Activated CD8-positive, alpha-beta T cell treated with anti-CD3 and anti-CD28 coated beads for 36 hours (primary cell): ENCODE results near the gene MOV10. TPM values are rescaled to one million over a fixed set of nuclear protein-coding genes. Genes with fewer than 3 reads are reported as not detected.

Source experiments
- ATAC-seq: fragments of 200-7000 bp; cut with Tn5 transposase; one replicate; pipeline ENCODE4 v1.10.0; 2021; ENCODE audit warnings: mild to moderate bottlenecking, moderate library complexity
- CTCF ChIA-PET: fragments of 350-600 bp; sonication (Branson Sonifier 250); formaldehyde crosslinking; loops from one replicate; lab custom pipeline; 2021; ENCODE audit warnings: antibody characterized with exemption; lab: Charles Lee
- POLR2A ChIA-PET: fragments of 350-600 bp; sonication (Branson Sonifier 250); formaldehyde crosslinking; loops from one replicate; lab custom pipeline; 2021; ENCODE audit warnings: antibody characterized with exemption; lab: Charles Lee
- DNase-seq: peaks from one replicate; pipeline ENCODE4 v3.0.0-alpha.2; 2020
- H3K27ac Mint-ChIP-seq: one replicate; pipeline ENCODE4 v1.8.0; 2021; ENCODE audit warnings: mild to moderate bottlenecking, mixed read lengths
- H3K27me3 Mint-ChIP-seq: one replicate; pipeline ENCODE4 v1.8.0; 2021; ENCODE audit warnings: mixed read lengths
- H3K36me3 Mint-ChIP-seq: one replicate; pipeline ENCODE4 v1.8.0; 2021; ENCODE audit warnings: low read depth, mixed read lengths
- H3K4me1 Mint-ChIP-seq: one replicate; pipeline ENCODE4 v1.8.0; 2021; ENCODE audit warnings: low read depth, mixed read lengths
- H3K4me3 Mint-ChIP-seq: one replicate; pipeline ENCODE4 v1.8.0; 2021; ENCODE audit warnings: mild to moderate bottlenecking, moderate library complexity, mixed read lengths
- H3K9me3 Mint-ChIP-seq: one replicate; pipeline ENCODE4 v1.8.0; 2021; ENCODE audit warnings: mixed read lengths
- intact Hi-C: fragments of 100-400 bp; cut with micrococcal nuclease; formaldehyde crosslinking; loops from one replicate; pipeline ENCODE4 v1.10.0; 2022
- total RNA-seq, 2 experiments: library from RNA; stranded (reverse); gene quantifications; one replicate each; pipeline ENCODE4 v1.2.3, GENCODE V29; 2021
- TF ChIP-seq, protein P1 (sequence below): fragments of 200-600 bp; IDR thresholded peaks from one replicate; pipeline ENCODE4 v1.8.0; 2022; ENCODE audit warnings: antibody characterized with exemption, mild to moderate bottlenecking

Gene MOV10, protein sequence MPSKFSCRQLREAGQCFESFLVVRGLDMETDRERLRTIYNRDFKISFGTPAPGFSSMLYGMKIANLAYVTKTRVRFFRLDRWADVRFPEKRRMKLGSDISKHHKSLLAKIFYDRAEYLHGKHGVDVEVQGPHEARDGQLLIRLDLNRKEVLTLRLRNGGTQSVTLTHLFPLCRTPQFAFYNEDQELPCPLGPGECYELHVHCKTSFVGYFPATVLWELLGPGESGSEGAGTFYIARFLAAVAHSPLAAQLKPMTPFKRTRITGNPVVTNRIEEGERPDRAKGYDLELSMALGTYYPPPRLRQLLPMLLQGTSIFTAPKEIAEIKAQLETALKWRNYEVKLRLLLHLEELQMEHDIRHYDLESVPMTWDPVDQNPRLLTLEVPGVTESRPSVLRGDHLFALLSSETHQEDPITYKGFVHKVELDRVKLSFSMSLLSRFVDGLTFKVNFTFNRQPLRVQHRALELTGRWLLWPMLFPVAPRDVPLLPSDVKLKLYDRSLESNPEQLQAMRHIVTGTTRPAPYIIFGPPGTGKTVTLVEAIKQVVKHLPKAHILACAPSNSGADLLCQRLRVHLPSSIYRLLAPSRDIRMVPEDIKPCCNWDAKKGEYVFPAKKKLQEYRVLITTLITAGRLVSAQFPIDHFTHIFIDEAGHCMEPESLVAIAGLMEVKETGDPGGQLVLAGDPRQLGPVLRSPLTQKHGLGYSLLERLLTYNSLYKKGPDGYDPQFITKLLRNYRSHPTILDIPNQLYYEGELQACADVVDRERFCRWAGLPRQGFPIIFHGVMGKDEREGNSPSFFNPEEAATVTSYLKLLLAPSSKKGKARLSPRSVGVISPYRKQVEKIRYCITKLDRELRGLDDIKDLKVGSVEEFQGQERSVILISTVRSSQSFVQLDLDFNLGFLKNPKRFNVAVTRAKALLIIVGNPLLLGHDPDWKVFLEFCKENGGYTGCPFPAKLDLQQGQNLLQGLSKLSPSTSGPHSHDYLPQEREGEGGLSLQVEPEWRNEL
- 10 to 100 TPM; 77.2 to 78.5 TPM for total RNA-seq

GRCh38 chr1:112674440-112674985 is at the start of gene MOV10:
MOV10 (plus strand) TSS chr1:112674659; CDS start chr1:112674913, 254 bp downstream.
- H3K4me3 Mint-ChIP-seq = peak within 1 kb of the TSS; percentile 95
- no peaks in the 10 kb centered on the region for H3K9me3 Mint-ChIP-seq
- CTCF ChIA-PET = interaction anchor here (0.7 to 4.3 kb wide), 12 partner anchors 18 to 283 kb away, joined by 3 to 19 read pairs (median 3); partner anchors contain the start of gene PPM1J
- H3K36me3 Mint-ChIP-seq = peaks cover 47% of the 10 kb centered on the region
- POLR2A ChIA-PET = interaction anchor here (0.6 to 5.0 kb wide), 21 partner anchors 11 to 421 kb away, joined by 3 to 59 read pairs (median 5); partner anchors contain the start of genes CAPZA1, PPM1J, SLC16A1 and ST7L
- peaks cover 56% of the 10 kb centered on the region for H3K4me1 Mint-ChIP-seq
- DNase-seq (peak; percentile 75), ATAC-seq (peak; percentile 80)
- no peaks in the 10 kb centered on the region for H3K27me3 Mint-ChIP-seq
- TF ChIP-seq, protein P1, sequence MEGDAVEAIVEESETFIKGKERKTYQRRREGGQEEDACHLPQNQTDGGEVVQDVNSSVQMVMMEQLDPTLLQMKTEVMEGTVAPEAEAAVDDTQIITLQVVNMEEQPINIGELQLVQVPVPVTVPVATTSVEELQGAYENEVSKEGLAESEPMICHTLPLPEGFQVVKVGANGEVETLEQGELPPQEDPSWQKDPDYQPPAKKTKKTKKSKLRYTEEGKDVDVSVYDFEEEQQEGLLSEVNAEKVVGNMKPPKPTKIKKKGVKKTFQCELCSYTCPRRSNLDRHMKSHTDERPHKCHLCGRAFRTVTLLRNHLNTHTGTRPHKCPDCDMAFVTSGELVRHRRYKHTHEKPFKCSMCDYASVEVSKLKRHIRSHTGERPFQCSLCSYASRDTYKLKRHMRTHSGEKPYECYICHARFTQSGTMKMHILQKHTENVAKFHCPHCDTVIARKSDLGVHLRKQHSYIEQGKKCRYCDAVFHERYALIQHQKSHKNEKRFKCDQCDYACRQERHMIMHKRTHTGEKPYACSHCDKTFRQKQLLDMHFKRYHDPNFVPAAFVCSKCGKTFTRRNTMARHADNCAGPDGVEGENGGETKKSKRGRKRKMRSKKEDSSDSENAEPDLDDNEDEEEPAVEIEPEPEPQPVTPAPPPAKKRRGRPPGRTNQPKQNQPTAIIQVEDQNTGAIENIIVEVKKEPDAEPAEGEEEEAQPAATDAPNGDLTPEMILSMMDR = no peak
- peak within 1 kb of the TSS; percentile 97 for H3K27ac Mint-ChIP-seq
- intact Hi-C loops = loop anchor here (5.0 kb wide), 2 partner anchors 33 to 52 kb away; partner anchors contain the start of gene RHOC

DNA sequence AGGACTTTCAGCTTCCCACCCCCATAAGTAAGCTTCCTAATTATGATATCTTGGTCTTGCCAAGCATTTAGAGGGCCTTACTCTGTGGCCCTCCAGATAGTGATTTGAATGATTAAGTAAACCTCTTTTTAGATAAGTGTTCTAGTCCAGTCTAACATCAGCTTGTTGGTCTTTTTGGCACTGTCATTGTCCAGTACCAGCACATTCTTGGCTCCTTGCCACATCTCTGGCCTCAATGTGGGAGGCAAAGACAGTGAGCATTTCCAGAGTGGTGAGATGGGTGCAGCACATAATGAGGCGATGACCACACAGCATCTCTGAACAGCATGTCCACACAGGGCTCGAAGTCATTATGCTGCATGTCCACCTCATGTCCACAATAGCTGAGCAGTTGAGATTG is 48.8 kb upstream of the MOV10 start:
- H3K27ac Mint-ChIP-seq = peak overlapping the region; percentile 80

GRCh38 chr1:112626193-112626592 is 48.3 kb upstream of the MOV10 start:
- Mint-ChIP-seq H3K4me1 (peaks cover 75% of the 10 kb centered on the region), H3K27ac (peak overlapping the region; percentile 80), H3K27me3 (no peaks in the 10 kb centered on the region), H3K9me3 (no peaks in the 10 kb centered on the region), H3K36me3 (peaks cover 74% of the 10 kb centered on the region), H3K4me3 (no peak overlapping the region)
- TF ChIP-seq, protein P1 = no peak
- DNase-seq (no peak), ATAC-seq (no peak)
- POLR2A ChIA-PET = interaction anchor here (0.6 to 1.4 kb wide), 3 partner anchors 17 to 46 kb away, joined by 3 read pairs; no protein-coding TSS in a partner anchor
- intact Hi-C loops = no loop called here
- CTCF ChIA-PET = interaction anchor here (1.0 kb wide), 1 partner anchor 49 kb away, joined by 3 read pairs; no protein-coding TSS in a partner anchor

More for the DNA sequence above, 48.8 kb upstream of the MOV10 start:
- Mint-ChIP-seq H3K36me3 (peaks cover 74% of the 10 kb centered on the region), H3K4me3 (no peak overlapping the region), H3K9me3 (no peaks in the 10 kb centered on the region), H3K27me3 (no peaks in the 10 kb centered on the region), H3K4me1 (peaks cover 73% of the 10 kb centered on the region)
- ChIA-PET POLR2A (interaction anchor here (1.3 to 1.4 kb wide), 2 partner anchors 18 to 47 kb away, joined by 3 read pairs; no protein-coding TSS in a partner anchor), CTCF (interaction anchor here (0.8 to 1.0 kb wide), 2 partner anchors 50 to 70 kb away, joined by 3 read pairs; no protein-coding TSS in a partner anchor)
- intact Hi-C loops = no loop called here
- TF ChIP-seq, protein P1 = no peak
- ATAC-seq = no peak
- DNase-seq = no peak

DNA sequence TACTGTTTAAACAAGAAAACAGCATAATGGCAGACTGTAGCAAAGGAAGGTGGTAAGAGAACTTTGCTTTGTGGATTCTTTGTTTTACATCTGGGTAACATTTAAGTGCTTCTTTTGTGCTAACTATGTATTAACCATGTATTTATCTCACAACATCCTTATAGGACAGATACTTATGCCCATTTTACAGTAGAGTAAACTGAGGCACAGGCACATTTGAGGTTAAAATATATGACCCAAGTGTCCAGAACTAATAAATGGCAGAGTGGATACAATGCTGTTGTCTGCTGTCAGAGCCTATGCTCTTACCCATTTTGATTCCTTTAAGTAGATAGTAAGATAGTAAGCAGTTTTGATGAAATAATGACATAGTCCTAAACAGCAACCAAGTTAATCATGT is 47.6 kb upstream of the MOV10 start:
- ATAC-seq (no peak), DNase-seq (no peak)
- peaks cover 74% of the 10 kb centered on the region for H3K36me3 Mint-ChIP-seq
- no peaks in the 10 kb centered on the region for H3K27me3 Mint-ChIP-seq
- H3K9me3 Mint-ChIP-seq = no peaks in the 10 kb centered on the region
- CTCF ChIA-PET = no interaction called here
- intact Hi-C loops = no loop called here
- TF ChIP-seq, protein P1 = no peak
- peaks cover 78% of the 10 kb centered on the region for H3K4me1 Mint-ChIP-seq
- H3K4me3 Mint-ChIP-seq = no peak overlapping the region
- POLR2A ChIA-PET = no interaction called here
- peak overlapping the region; percentile 37 for H3K27ac Mint-ChIP-seq
